Measurements from ENCODE around the gene TENM4.

DNA sequence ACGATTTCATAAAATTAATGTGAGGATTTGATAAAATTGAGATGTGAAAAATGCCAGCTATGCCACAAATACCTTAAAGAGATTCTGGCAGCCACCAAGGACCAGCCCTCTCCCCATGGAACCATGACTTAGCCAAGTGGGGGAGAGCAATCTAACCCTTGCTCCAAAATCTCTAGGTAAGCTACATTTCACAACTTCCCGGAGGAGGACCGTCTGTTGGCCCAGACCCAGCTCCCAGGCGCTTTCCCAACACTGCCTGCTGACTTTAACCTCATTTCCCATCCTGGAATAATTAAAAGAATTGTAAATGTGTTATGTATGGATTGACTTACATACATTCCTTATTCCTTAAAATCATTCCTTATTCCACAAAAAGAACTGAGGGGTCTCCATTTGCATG is 47.5 kb upstream of the TENM4 start:
- no peak for TF ChIP-seq FOXM1 (IDR thresholded peaks at IDR 0.05; ENCODE audit: borderline replicate concordance, low read depth)
- TF ChIP-seq RAD21 (IDR thresholded peaks at IDR 0.05; ENCODE audit: low read depth), result no peak
- TF ChIP-seq, protein P1, sequence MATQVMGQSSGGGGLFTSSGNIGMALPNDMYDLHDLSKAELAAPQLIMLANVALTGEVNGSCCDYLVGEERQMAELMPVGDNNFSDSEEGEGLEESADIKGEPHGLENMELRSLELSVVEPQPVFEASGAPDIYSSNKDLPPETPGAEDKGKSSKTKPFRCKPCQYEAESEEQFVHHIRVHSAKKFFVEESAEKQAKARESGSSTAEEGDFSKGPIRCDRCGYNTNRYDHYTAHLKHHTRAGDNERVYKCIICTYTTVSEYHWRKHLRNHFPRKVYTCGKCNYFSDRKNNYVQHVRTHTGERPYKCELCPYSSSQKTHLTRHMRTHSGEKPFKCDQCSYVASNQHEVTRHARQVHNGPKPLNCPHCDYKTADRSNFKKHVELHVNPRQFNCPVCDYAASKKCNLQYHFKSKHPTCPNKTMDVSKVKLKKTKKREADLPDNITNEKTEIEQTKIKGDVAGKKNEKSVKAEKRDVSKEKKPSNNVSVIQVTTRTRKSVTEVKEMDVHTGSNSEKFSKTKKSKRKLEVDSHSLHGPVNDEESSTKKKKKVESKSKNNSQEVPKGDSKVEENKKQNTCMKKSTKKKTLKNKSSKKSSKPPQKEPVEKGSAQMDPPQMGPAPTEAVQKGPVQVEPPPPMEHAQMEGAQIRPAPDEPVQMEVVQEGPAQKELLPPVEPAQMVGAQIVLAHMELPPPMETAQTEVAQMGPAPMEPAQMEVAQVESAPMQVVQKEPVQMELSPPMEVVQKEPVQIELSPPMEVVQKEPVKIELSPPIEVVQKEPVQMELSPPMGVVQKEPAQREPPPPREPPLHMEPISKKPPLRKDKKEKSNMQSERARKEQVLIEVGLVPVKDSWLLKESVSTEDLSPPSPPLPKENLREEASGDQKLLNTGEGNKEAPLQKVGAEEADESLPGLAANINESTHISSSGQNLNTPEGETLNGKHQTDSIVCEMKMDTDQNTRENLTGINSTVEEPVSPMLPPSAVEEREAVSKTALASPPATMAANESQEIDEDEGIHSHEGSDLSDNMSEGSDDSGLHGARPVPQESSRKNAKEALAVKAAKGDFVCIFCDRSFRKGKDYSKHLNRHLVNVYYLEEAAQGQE (IDR thresholded peaks at IDR 0.05; ENCODE audit: low read depth), result no peak
- no peak for TF ChIP-seq TAF1 (IDR thresholded peaks at IDR 0.05; ENCODE audit: low read depth)
- TF ChIP-seq, protein P2, sequence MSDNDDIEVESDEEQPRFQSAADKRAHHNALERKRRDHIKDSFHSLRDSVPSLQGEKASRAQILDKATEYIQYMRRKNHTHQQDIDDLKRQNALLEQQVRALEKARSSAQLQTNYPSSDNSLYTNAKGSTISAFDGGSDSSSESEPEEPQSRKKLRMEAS (IDR thresholded peaks at IDR 0.05), result no peak
- no peak for TF ChIP-seq ZBTB7A (IDR thresholded peaks at IDR 0.05; ENCODE audit: low read depth)
- no peak for TF ChIP-seq TEAD4 (IDR thresholded peaks at IDR 0.05)
- TF ChIP-seq TCF12 (IDR thresholded peaks at IDR 0.05; ENCODE audit: low read depth), result no peak
- TF ChIP-seq CEBPB (IDR thresholded peaks at IDR 0.05), result no peak
- no peak for TF ChIP-seq YY1 (IDR thresholded peaks at IDR 0.05; ENCODE audit: low read depth)
- TF ChIP-seq NFIC (IDR thresholded peaks at IDR 0.05), result no peak
- TF ChIP-seq CREB1 (IDR thresholded peaks at IDR 0.05; ENCODE audit: low read depth), result no peak

Data from Ishikawa (cell line).